Activated CD4-positive, alpha-beta memory T cell treated with anti-CD3 and anti-CD28 coated beads, Interleukin-2, amount 10 ng/mL, durations not matched to agents 7 days and 5 days (primary cell): Measurements from ENCODE around the gene GOLGA3. TPM values are rescaled to one million over a fixed set of nuclear protein-coding genes. Genes with fewer than 3 reads are reported as not detected.
"Not testable (repeated sequence)": the region's sequence is repeated elsewhere in the genome, so short reads cannot be mapped to it uniquely, and the experiment has no call there.

Source experiments
- CTCF ChIA-PET: fragments of 350-600 bp; sonication (Branson Sonifier 250); formaldehyde crosslinking; loops from one replicate; lab custom pipeline; 2021; ENCODE audit warnings: antibody characterized with exemption, inconsistent platforms; lab: Charles Lee
- POLR2A ChIA-PET: fragments of 350-600 bp; sonication (Branson Sonifier 250); formaldehyde crosslinking; loops from one replicate; lab custom pipeline; 2021; ENCODE audit warnings: antibody characterized with exemption; lab: Charles Lee
- DNase-seq: peaks from one replicate; pipeline ENCODE4 v3.0.0-alpha.2; 2020
- H3K27ac Mint-ChIP-seq: one replicate; pipeline ENCODE4 v1.8.0; 2021; ENCODE audit warnings: mild to moderate bottlenecking, mixed read lengths
- H3K27me3 Mint-ChIP-seq: one replicate; pipeline ENCODE4 v1.8.0; 2021; ENCODE audit warnings: mixed read lengths
- H3K36me3 Mint-ChIP-seq: one replicate; pipeline ENCODE4 v1.8.0; 2021; ENCODE audit warnings: low read depth, mixed read lengths
- H3K4me1 Mint-ChIP-seq: one replicate; pipeline ENCODE4 v1.8.0; 2021; ENCODE audit warnings: mixed read lengths
- H3K4me3 Mint-ChIP-seq: one replicate; pipeline ENCODE4 v1.8.0; 2021; ENCODE audit warnings: mild to moderate bottlenecking, mixed read lengths
- H3K9me3 Mint-ChIP-seq: one replicate; pipeline ENCODE4 v1.8.0; 2021; ENCODE audit warnings: mixed read lengths
- total RNA-seq, 2 experiments: library from RNA; stranded (reverse); gene quantifications; one replicate each; pipeline ENCODE4 v1.2.3, GENCODE V29; 2021

The GOLGA3 gene, protein sequence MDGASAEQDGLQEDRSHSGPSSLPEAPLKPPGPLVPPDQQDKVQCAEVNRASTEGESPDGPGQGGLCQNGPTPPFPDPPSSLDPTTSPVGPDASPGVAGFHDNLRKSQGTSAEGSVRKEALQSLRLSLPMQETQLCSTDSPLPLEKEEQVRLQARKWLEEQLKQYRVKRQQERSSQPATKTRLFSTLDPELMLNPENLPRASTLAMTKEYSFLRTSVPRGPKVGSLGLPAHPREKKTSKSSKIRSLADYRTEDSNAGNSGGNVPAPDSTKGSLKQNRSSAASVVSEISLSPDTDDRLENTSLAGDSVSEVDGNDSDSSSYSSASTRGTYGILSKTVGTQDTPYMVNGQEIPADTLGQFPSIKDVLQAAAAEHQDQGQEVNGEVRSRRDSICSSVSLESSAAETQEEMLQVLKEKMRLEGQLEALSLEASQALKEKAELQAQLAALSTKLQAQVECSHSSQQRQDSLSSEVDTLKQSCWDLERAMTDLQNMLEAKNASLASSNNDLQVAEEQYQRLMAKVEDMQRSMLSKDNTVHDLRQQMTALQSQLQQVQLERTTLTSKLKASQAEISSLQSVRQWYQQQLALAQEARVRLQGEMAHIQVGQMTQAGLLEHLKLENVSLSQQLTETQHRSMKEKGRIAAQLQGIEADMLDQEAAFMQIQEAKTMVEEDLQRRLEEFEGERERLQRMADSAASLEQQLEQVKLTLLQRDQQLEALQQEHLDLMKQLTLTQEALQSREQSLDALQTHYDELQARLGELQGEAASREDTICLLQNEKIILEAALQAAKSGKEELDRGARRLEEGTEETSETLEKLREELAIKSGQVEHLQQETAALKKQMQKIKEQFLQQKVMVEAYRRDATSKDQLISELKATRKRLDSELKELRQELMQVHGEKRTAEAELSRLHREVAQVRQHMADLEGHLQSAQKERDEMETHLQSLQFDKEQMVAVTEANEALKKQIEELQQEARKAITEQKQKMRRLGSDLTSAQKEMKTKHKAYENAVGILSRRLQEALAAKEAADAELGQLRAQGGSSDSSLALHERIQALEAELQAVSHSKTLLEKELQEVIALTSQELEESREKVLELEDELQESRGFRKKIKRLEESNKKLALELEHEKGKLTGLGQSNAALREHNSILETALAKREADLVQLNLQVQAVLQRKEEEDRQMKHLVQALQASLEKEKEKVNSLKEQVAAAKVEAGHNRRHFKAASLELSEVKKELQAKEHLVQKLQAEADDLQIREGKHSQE (N-terminal part only)
- total RNA-seq, result 10 to 100 TPM; 46.2 to 46.5 TPM

- ChIA-PET POLR2A (interaction anchor here (0.6 to 2.8 kb wide), 14 partner anchors 9 to 352 kb away, joined by 3 to 19 read pairs (median 4); partner anchors contain the start of genes ANKLE2, CHFR, PGAM5 and ZNF268), CTCF (interaction anchor here (0.8 to 1.5 kb wide), 5 partner anchors 18 to 76 kb away, joined by 3 to 4 read pairs (median 3); partner anchors contain the start of gene CHFR)
- peak within 1 kb of the TSS; percentile 99 for H3K27ac Mint-ChIP-seq
- no peaks in the 10 kb centered on the region for H3K9me3 Mint-ChIP-seq
- H3K4me3 Mint-ChIP-seq, result peak within 1 kb of the TSS; percentile 93
- peaks cover 59% of the 10 kb centered on the region for H3K36me3 Mint-ChIP-seq
- no peaks in the 10 kb centered on the region for H3K27me3 Mint-ChIP-seq
- H3K4me1 Mint-ChIP-seq, result peaks cover 54% of the 10 kb centered on the region
- peak; percentile 95 for DNase-seq
Observed at GRCh38 chr12:132828706-132829534, at the start of gene GOLGA3. Gene GOLGA3 (minus strand): TSS chr12:132828869. CDS start chr12:132822128, 6,741 bp downstream.

- Mint-ChIP-seq H3K4me1 (peaks cover 17% of the 10 kb centered on the region), H3K36me3 (peaks cover 63% of the 10 kb centered on the region)
- POLR2A ChIA-PET, H3K27ac Mint-ChIP-seq, H3K4me3 Mint-ChIP-seq, DNase-seq, CTCF ChIA-PET, H3K9me3 Mint-ChIP-seq, H3K27me3 Mint-ChIP-seq: not testable (repeated sequence)
Observed at GRCh38 chr12:132874620-132875019, 46.0 kb upstream of the GOLGA3 start.

DNA sequence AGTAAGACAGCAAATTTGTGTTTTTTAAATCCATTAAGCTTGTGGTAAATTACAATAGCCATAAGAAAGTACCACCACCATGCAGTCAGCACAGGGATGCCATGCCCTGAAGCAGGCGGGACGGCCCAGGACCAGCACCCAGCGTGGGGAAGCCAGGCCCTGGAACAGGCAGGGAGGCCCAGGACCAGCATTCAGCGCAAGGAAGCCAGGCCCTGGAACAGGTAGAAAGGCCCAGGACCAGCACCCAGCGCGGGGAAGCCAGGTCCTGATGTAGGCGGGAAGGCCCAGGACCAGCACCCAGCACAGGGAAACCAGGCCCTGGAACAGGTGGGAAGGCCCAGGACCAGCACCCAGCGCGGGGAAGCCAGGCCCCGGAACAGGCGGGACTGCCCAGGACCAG lies 45.5 kb upstream of the GOLGA3 start:
- DNase-seq, result no peak
- Mint-ChIP-seq H3K4me3 (no peak overlapping the region), H3K27me3 (no peaks in the 10 kb centered on the region), H3K27ac (peak overlapping the region; percentile 70), H3K9me3 (no peaks in the 10 kb centered on the region), H3K4me1 (peaks cover 17% of the 10 kb centered on the region), H3K36me3 (peaks cover 65% of the 10 kb centered on the region)
- POLR2A ChIA-PET, result no interaction called here
- CTCF ChIA-PET, result no interaction called here

GRCh38 chr12:132873724-132874123 lies 45.1 kb upstream of the GOLGA3 start:
- ChIA-PET CTCF (interaction anchor here (0.6 kb wide), 1 partner anchor 31 kb away, joined by 3 read pairs; no protein-coding TSS in a partner anchor), POLR2A (interaction anchor here (1.0 to 1.2 kb wide), 3 partner anchors 8 to 17 kb away, joined by 3 read pairs; no protein-coding TSS in a partner anchor)
- H3K27me3 Mint-ChIP-seq, result no peaks in the 10 kb centered on the region
- H3K9me3 Mint-ChIP-seq, result no peaks in the 10 kb centered on the region
- no peak overlapping the region for H3K4me3 Mint-ChIP-seq
- H3K27ac Mint-ChIP-seq, result peak overlapping the region; percentile 70
- peaks cover 17% of the 10 kb centered on the region for H3K4me1 Mint-ChIP-seq
- DNase-seq, result no peak
- peaks cover 64% of the 10 kb centered on the region for H3K36me3 Mint-ChIP-seq

DNA sequence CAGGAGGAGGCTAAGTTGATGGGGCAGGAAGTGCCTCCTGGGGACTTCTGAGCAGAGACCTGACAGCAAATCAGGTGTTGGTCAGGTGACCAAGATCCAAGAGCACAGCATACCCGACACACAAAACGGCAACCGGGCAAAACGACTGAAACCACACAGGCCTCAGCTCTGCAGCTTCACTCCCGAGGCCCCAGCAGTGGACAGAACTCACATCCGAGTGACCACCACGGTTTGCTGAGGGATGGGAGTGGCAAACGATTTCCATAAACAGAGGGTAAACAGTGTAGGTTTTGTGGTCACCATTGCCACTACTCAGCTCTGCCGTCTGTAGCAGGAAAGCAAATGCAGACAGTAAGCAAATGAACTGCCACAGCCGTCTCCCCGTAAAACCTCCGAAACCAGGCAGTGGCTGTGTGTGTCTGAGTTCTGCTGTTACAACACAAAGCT lies 44.3 kb upstream of the GOLGA3 start:
- ChIA-PET CTCF (interaction anchor here (0.6 kb wide), 1 partner anchor 32 kb away, joined by 3 read pairs; no protein-coding TSS in a partner anchor), POLR2A (interaction anchor here (1.0 to 1.2 kb wide), 3 partner anchors 9 to 17 kb away, joined by 3 read pairs; no protein-coding TSS in a partner anchor)
- Mint-ChIP-seq H3K27ac (peak overlapping the region; percentile 64), H3K27me3 (no peaks in the 10 kb centered on the region), H3K4me1 (peaks cover 17% of the 10 kb centered on the region), H3K4me3 (no peak overlapping the region), H3K9me3 (no peaks in the 10 kb centered on the region), H3K36me3 (peaks cover 65% of the 10 kb centered on the region)
- peak; percentile 29 for DNase-seq

DNA sequence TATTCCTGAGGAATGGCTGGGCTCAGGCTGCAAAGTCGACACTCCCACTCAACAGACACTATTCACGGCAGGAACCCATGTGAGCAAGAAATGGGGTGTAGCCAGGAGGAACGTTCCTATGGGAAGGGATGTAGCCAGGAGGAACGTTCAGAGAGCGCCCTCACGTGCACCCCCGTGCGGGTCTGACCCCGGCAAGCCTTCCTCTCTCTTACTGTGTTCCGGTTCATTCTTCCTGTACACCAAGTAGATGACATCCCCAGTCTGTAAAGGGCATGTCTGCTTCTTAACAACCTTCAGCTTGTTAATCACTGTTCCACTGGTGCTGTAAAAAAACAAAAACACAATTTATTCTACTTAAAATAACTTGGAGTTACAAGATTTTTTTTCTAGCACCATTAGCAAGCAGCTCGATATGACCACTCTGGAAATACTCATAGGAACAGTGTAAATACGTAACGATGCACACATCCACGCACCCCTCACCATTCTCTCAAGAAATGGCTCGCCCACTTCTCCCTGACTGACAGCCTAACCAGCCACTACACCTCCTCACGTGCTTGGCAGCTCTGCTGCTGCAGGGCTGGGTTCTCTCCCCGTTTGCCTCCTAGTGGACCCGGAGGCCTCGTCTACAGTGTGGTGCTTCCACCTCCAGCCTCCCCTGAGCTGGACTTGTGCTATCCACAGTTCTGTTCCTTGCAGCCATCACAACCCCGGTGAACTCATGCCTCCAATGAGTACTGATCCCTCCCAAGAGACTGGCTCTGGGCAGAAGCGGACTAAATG lies 43.6 kb upstream of the GOLGA3 start:
- Mint-ChIP-seq H3K27ac (peak overlapping the region; percentile 64), H3K4me3 (no peak overlapping the region), H3K9me3 (no peaks in the 10 kb centered on the region), H3K4me1 (peaks cover 17% of the 10 kb centered on the region), H3K36me3 (peaks cover 65% of the 10 kb centered on the region), H3K27me3 (no peaks in the 10 kb centered on the region)
- CTCF ChIA-PET, result no interaction called here
- DNase-seq, result no peak
- POLR2A ChIA-PET, result interaction anchor here (1.0 to 1.2 kb wide), 2 partner anchors 10 to 16 kb away, joined by 3 read pairs; no protein-coding TSS in a partner anchor

- Mint-ChIP-seq H3K36me3 (peaks cover 65% of the 10 kb centered on the region), H3K4me3 (no peak overlapping the region), H3K27me3 (no peaks in the 10 kb centered on the region), H3K9me3 (no peaks in the 10 kb centered on the region), H3K4me1 (peaks cover 23% of the 10 kb centered on the region), H3K27ac (no peak overlapping the region)
- CTCF ChIA-PET, result no interaction called here
- no peak for DNase-seq
- POLR2A ChIA-PET, result no interaction called here
Observed at GRCh38 chr12:132869551-132869950, 40.9 kb upstream of the GOLGA3 start.

GRCh38 chr12:132866251-132866828 lies 37.7 kb upstream of the GOLGA3 start:
- ChIA-PET POLR2A (no interaction called here), CTCF (no interaction called here)
- H3K36me3 Mint-ChIP-seq, result peaks cover 54% of the 10 kb centered on the region
- no peak overlapping the region for H3K4me3 Mint-ChIP-seq
- no peaks in the 10 kb centered on the region for H3K27me3 Mint-ChIP-seq
- H3K9me3 Mint-ChIP-seq, result no peaks in the 10 kb centered on the region
- no peak for DNase-seq
- H3K27ac Mint-ChIP-seq, result no peak overlapping the region
- peaks cover 9% of the 10 kb centered on the region for H3K4me1 Mint-ChIP-seq

- Mint-ChIP-seq H3K36me3 (peaks cover 54% of the 10 kb centered on the region), H3K4me1 (peaks cover 2% of the 10 kb centered on the region), H3K27ac (no peak overlapping the region), H3K9me3 (no peaks in the 10 kb centered on the region), H3K27me3 (no peaks in the 10 kb centered on the region), H3K4me3 (no peak overlapping the region)
- DNase-seq, result no peak
- ChIA-PET CTCF (no interaction called here), POLR2A (no interaction called here)
Observed at GRCh38 chr12:132861558-132861957, 32.9 kb upstream of the GOLGA3 start.

DNA sequence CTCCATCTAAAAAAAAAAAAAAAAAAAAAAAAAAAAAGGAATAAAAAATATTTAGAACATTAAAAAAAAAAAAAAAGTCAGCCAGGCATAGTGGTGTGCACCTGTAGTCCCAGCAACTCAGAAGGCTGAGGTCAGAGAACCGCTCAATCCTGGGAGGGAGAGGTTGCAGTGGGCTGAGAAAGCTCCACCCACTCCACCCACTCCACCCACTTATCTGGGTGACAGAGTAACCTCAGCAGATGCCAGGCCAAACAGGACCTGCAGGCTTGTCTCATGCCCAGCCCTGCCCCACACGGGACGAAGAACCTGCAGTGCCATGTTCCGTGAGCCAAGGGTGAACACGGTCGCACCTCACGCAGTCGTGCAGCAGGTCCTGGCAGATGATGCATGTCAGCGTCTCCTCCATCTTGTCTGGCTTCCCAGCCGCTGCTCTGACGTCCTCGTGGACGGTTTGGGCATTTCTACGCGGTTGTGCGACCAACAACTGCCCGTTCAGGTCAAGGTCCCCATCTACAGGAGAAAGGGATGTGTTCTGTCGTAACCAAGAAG lies 30.1 kb upstream of the GOLGA3 start:
- no peak for DNase-seq
- Mint-ChIP-seq H3K9me3 (no peaks in the 10 kb centered on the region), H3K27me3 (no peaks in the 10 kb centered on the region), H3K4me1 (peaks cover 2% of the 10 kb centered on the region), H3K4me3 (no peak overlapping the region), H3K27ac (no peak overlapping the region), H3K36me3 (peaks cover 60% of the 10 kb centered on the region)
- ChIA-PET POLR2A (no interaction called here), CTCF (no interaction called here)
